ENCODE measurements around the gene CNN2.

DNA sequence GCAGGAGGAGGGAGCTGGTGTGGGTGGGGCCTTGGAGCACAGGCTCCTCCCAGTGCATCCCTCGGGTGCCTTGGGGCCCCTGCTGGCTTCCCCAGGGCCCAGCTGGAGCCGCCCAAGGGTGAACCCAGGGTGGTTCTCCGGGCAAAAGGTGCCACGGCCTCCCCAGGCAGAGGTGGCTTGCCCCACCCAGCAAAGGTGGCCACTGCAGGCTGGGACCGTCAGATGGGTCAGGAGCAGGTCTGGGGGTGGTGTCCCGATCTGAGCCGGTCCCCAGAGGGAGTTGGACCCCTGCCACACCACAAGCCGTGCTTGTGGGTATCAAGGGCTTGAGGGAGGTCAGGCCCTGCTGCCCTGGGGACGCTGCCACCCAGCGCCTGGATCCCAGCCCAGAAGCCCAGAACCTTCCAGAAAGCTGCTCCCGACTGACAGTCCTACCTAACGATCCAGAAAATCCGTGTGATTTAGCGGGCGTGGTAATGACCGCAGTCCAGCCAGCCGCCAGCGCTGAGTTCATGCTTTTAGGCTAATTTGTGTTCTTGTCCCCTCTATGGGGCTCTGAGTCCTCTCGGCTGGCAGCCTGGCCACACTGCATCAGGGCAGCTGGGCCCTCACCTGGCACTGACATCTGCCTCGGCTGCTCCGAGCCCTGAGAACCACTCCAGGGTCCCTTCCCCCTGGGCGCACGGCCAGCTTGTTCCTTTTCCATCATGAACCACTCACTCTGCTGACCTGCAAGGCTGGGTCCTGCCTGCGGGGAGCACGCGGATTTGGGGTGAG is 31.2 kb upstream of the CNN2 start:
- TF ChIP-seq CBX8 (IDR thresholded peaks at IDR 0.05) = no peak
- no peak for TF ChIP-seq CTCF (IDR thresholded peaks at IDR 0.05)
- TF ChIP-seq EP300 (IDR thresholded peaks at IDR 0.05) = no peak
- no peak for TF ChIP-seq USF2 (IDR thresholded peaks at IDR 0.05)
- no peak for TF ChIP-seq JUN (IDR thresholded peaks at IDR 0.05)
- TF ChIP-seq ZNF302 (CRISPR knock-in tag; IDR thresholded peaks at IDR 0.05) = no peak
- TF ChIP-seq KDM5A (IDR thresholded peaks at IDR 0.05) = no peak
- no peak for TF ChIP-seq POLR2A (IDR thresholded peaks at IDR 0.05; ENCODE audit: low read length)
- no peak for TF ChIP-seq CBX2 (IDR thresholded peaks at IDR 0.05; ENCODE audit: borderline replicate concordance, low read depth)
- no peak for TF ChIP-seq E2F6 (IDR thresholded peaks at IDR 0.05; ENCODE audit: borderline replicate concordance, low read depth)
- TF ChIP-seq PHF8 (IDR thresholded peaks at IDR 0.05; ENCODE audit: borderline replicate concordance, low read depth) = no peak
- TF ChIP-seq ESRRA (IDR thresholded peaks at IDR 0.05; ENCODE audit: borderline replicate concordance, low read length) = no peak
- no peak for TF ChIP-seq REST (IDR thresholded peaks at IDR 0.05)
